Astrocyte of the spinal cord (primary cell): ENCODE results near the gene VWA3B.

ENCODE experiments used
- DNase-seq: peaks from one replicate; pipeline ENCODE4 v3.0.0; 2011; ENCODE audit warnings: low read depth, low spot score
- H3K4me3 ChIP-seq: 2 replicates; pipeline ENCODE4 v1.5.1; 2011; ENCODE audit warnings: low read depth, mild to moderate bottlenecking, low read length, moderate library complexity
- CTCF ChIP-seq: IDR thresholded peaks from 2 replicates; pipeline ENCODE4 v1.5.1; 2012; ENCODE audit warnings: low read depth, mild to moderate bottlenecking, low read length, inconsistent platforms
- in situ Hi-C: cut with HindIII; loops from 2 replicates; pipeline ENCODE4 v1.10.0; 2017; ENCODE audit warnings: low sequenced_read_pairs

VWA3B gene

GRCh38 chr2:98175811-98176210 lies 88.8 kb downstream of the VWA3B start:
- no peak for DNase-seq
- no peak for TF ChIP-seq CTCF
- in situ Hi-C loops: no loop called here
- H3K4me3 ChIP-seq: no peak overlapping the region

- DNase-seq: no peak
- no peak for TF ChIP-seq CTCF
- in situ Hi-C loops: no loop called here
- H3K4me3 ChIP-seq: no peak overlapping the region
Measured at GRCh38 chr2:98177286-98177685, 90.3 kb downstream of the VWA3B start.

- in situ Hi-C loops: no loop called here
- no peak for TF ChIP-seq CTCF
- DNase-seq: no peak
- no peak overlapping the region for H3K4me3 ChIP-seq
Measured at GRCh38 chr2:98177986-98178385, 91.0 kb downstream of the VWA3B start.

- DNase-seq: no peak
- in situ Hi-C loops: no loop called here
- no peak overlapping the region for H3K4me3 ChIP-seq
- no peak for TF ChIP-seq CTCF
Measured at GRCh38 chr2:98180456-98180855, 93.5 kb downstream of the VWA3B start.

GRCh38 chr2:98181346-98181745 lies 94.4 kb downstream of the VWA3B start:
- in situ Hi-C loops: no loop called here
- H3K4me3 ChIP-seq: no peak overlapping the region
- no peak for DNase-seq
- TF ChIP-seq CTCF: no peak

- no peak overlapping the region for H3K4me3 ChIP-seq
- in situ Hi-C loops: no loop called here
- DNase-seq: no peak
- no peak for TF ChIP-seq CTCF
Measured at GRCh38 chr2:98185801-98186200, 98.8 kb downstream of the VWA3B start.

GRCh38 chr2:98187194-98187593 lies 100.2 kb downstream of the VWA3B start:
- H3K4me3 ChIP-seq: no peak overlapping the region
- in situ Hi-C loops: no loop called here
- no peak for TF ChIP-seq CTCF
- no peak for DNase-seq
